ENCODE measurements around the gene NEU4. TPM values are rescaled to one million over a fixed set of nuclear protein-coding genes. Genes with fewer than 3 reads are reported as not detected.
"Not testable (repeated sequence)": the region's sequence is repeated elsewhere in the genome, so short reads cannot be mapped to it uniquely, and the experiment has no call there.

Gene NEU4
- total RNA-seq, 1 donor from 2014 or later, result not detected

DNA sequence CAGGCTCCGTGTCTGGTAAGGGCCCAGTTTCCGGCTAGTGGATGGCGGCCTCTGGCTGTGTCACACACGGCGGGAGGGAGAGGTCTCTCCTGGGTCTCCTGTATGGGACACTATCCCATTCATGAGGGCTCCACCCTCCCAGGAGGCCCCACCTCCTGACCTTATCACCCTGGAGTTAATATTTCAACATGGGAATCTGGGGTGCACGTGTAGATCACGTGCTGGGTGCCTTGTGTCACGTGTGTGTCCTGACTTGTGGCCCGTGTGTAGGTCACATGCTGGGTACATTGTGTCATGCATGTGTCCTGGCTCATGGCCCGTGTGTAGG, 9.9 kb downstream of the NEU4 start:
- no peaks in the 10 kb centered on the region for H3K36me3 ChIP-seq
- TF ChIP-seq, protein P1, sequence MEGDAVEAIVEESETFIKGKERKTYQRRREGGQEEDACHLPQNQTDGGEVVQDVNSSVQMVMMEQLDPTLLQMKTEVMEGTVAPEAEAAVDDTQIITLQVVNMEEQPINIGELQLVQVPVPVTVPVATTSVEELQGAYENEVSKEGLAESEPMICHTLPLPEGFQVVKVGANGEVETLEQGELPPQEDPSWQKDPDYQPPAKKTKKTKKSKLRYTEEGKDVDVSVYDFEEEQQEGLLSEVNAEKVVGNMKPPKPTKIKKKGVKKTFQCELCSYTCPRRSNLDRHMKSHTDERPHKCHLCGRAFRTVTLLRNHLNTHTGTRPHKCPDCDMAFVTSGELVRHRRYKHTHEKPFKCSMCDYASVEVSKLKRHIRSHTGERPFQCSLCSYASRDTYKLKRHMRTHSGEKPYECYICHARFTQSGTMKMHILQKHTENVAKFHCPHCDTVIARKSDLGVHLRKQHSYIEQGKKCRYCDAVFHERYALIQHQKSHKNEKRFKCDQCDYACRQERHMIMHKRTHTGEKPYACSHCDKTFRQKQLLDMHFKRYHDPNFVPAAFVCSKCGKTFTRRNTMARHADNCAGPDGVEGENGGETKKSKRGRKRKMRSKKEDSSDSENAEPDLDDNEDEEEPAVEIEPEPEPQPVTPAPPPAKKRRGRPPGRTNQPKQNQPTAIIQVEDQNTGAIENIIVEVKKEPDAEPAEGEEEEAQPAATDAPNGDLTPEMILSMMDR (IDR thresholded peaks at IDR 0.05; ENCODE audit: borderline replicate concordance), result no peak
- no peak for DNase-seq
- peaks cover 8% of the 10 kb centered on the region for H3K4me1 ChIP-seq
- no peak overlapping the region for H3K4me3 ChIP-seq
- H3K27me3 ChIP-seq (ENCODE audit: low read depth), result peaks cover 8% of the 10 kb centered on the region
- intact Hi-C loops (cut with micrococcal nuclease), result no loop called here
- H3K9me3 ChIP-seq (replicated peaks), result no peaks in the 10 kb centered on the region
- H3K27ac ChIP-seq (replicated peaks), result no peak overlapping the region

DNA sequence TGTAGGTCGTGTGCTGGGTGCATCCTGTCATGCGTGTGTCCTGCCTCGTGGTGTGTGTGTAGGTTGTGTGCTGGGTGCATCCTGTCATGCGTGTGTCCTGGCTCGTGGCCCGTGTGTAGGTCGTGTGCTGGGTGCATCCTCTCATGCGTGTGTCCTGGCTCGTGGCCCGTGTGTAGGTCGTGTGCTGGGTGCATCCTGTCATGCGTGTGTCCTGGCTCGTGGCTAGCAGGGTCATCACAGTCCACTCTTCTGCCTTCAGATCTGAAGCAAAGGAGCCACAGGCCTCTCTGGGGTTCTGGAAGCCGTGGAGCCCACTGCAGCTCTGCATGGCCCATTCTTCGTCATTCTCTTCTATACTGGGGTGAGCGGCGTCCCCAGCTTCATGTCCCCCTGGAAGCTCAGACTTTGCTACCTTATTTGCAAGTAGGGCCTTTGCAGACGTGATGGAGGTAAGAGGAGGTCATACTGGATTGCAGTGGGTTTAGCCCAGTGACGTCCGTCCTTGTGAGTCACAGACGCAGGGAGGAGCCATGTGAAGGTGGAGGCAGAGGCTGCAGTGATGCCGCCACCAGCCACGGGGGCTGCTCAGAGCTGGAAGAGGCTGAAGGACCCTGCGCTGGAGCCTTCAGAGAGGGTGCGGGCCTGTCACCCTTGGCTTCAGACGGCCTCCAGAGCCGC, 11.1 kb downstream of the NEU4 start:
- H3K4me1 ChIP-seq; H3K4me3 ChIP-seq; H3K27ac ChIP-seq (replicated peaks); H3K36me3 ChIP-seq; intact Hi-C loops (cut with micrococcal nuclease); H3K27me3 ChIP-seq (ENCODE audit: low read depth); DNase-seq; H3K9me3 ChIP-seq (replicated peaks): not testable (repeated sequence)

DNA sequence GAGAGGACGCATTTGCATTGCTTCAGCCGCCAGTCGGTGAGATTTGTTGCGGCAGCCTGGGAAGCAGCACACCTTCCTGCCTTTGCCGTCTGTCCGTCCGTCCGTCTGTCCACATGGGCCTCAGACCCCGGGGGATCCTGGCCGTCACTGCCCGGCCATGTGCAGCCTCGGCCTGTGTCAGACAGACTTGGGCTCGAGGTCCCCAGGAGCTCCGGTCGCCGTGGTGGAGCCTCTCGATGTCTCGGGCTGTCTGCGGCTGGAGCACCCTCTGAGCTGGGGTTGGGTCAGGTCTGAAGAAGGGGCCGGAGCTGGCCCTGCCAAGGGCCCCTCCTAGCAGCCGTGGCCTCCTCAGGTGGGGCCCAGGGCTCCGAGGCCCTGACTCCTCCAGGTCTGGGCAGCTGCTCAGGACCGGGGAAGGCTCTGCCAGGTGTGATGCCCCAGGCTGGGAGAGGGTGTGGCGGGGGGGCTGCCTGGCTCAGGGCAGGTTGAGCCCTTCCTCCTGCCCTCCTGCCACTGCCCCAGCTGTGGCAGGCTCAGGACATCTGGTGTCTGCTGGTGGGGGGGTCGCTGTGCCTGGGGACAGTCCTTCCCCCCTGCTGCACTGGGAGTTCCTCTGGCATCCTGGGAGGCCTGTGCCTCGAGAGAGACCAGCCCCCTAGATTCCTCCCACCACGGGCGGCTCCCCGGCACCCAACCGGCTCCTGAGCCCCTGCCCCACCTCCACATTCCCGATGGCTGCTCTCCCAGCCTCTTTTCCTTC, 11.8 kb downstream of the NEU4 start:
- H3K4me1 ChIP-seq, result peaks cover 8% of the 10 kb centered on the region
- peak overlapping the region; percentile 32 for H3K4me3 ChIP-seq
- no peak overlapping the region for H3K27ac ChIP-seq (replicated peaks)
- intact Hi-C loops (cut with micrococcal nuclease), result no loop called here
- no peaks in the 10 kb centered on the region for H3K9me3 ChIP-seq (replicated peaks)
- DNase-seq, result no peak
- H3K36me3 ChIP-seq, result no peaks in the 10 kb centered on the region
- peaks cover 8% of the 10 kb centered on the region for H3K27me3 ChIP-seq (ENCODE audit: low read depth)
- TF ChIP-seq, protein P1 (IDR thresholded peaks at IDR 0.05; ENCODE audit: borderline replicate concordance), result no peak

DNA sequence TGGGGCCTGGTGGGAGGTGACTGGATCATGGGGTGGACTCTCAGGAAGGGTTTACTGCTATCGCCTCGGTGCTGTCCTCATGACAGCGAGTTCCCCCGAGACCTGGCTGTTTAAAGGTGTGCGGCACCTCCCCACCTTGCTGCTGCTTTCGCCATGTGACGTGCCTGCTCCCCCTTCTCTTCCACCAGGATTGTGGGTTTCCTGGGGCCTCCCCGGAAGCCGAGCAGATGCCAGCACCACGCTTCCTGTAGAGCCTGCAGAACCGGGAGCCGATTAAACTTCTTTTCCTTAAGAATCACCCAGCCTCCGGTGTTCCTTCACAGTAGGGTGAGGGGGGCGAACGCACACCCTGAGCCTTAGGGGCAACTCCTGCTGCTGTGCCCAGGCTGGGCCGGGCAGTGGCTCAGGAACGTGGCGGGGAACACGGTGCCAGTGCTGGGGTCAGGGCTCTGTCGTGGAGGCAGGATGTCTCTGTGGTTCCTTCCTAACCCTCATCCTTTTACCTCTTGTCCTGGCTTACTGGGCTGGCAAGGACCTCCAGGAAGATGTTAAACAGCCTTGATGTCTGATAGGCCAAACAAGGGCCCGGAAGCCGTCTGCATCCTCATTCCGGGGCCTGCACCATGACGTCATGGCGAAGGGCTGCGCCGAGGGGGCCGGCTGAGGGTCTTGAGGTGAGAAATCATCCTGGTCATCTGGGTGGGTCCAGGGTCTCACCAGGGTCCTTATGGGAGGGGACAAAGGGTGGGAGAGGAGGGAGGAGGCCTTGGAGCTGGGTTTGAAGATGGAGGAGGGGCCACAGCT, 12.7 kb downstream of the NEU4 start:
- Histone ChIP-seq H3K27ac (replicated peaks) (no peak overlapping the region), H3K36me3 (no peaks in the 10 kb centered on the region), H3K4me3 (peak overlapping the region; percentile 32), H3K9me3 (replicated peaks) (peaks cover 2% of the 10 kb centered on the region), H3K27me3 (ENCODE audit: low read depth) (peaks cover 15% of the 10 kb centered on the region), H3K4me1 (peaks cover 8% of the 10 kb centered on the region)
- TF ChIP-seq, protein P1 (IDR thresholded peaks at IDR 0.05; ENCODE audit: borderline replicate concordance), result no peak
- DNase-seq, result no peak
- intact Hi-C loops (cut with micrococcal nuclease), result no loop called here

DNA sequence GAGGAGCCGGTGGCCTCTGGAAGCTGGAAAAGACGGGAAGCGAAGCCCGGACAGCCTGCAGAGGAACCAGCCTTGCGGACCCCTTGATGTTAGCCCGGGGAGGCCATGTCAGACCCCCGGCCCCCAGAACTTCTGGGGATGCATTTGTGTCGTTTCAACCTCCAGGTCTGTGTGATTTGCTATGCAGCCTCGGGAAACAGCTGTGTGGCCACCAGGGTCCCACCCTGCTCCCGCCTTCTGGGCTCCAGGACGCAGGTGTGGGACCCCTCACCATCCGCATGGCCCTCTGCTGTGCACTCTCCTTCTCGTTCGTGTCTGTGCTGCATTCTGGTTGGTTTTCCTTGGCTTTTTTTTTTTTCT, 13.3 kb downstream of the NEU4 start:
- peaks cover 21% of the 10 kb centered on the region for H3K27me3 ChIP-seq (ENCODE audit: low read depth)
- DNase-seq, result no peak
- no peak overlapping the region for H3K27ac ChIP-seq (replicated peaks)

DNA sequence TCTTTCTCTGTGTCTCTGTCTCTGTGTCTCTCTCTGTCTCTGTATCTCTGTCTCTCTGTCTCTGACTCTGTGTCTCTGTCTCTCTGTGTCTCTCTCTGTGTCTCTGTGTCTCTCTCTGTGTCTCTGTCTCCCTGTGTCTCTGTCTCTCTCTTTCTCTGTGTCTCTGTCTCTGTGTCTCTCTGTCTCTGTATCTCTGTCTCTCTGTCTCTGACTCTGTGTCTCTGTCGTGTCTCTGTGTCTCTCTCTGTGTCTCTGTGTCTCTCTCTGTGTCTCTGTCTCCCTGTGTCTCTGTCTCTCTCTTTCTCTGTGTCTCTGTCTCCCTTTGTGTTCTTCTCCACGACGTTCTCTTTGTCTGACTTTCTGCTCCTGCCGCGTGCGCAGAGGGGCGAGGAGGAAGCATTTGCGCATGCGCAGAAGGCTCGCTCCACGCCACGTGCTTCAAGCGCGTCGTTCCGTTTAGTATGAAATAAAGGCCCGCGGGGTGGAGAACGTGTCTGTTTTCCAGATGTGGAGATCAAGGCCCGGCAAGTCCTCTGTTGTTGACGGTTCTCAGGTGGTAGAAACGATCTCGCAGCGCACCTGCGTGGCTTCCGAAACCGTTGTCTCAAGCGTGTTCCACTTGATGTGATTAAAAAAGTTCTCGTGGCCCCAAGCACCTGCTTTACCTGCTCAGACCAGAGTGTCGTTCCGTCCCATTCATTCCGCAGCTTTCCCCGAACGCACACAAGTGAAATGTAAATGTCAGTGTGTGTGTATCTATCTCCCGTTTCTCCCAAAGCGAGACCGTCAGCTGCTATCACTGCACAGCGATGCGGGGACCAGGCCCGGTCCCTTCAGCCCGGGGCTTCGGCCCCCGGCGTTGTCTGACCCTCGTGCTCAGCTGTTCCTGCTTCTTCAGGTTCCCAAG, 14.8 kb downstream of the NEU4 start:
- Histone ChIP-seq H3K27me3 (ENCODE audit: low read depth) (peaks cover 22% of the 10 kb centered on the region), H3K9me3 (replicated peaks) (peaks cover 17% of the 10 kb centered on the region)
- intact Hi-C loops (cut with micrococcal nuclease); H3K4me1 ChIP-seq; H3K4me3 ChIP-seq; H3K36me3 ChIP-seq; H3K27ac ChIP-seq (replicated peaks); DNase-seq: not testable (repeated sequence)

More for the DNA sequence above, 13.3 kb downstream of the NEU4 start:
- peaks cover 8% of the 10 kb centered on the region for H3K9me3 ChIP-seq (replicated peaks)
- H3K4me3 ChIP-seq, result peak overlapping the region; percentile 32
- no peaks in the 10 kb centered on the region for H3K36me3 ChIP-seq
- intact Hi-C loops (cut with micrococcal nuclease), result no loop called here
- TF ChIP-seq, protein P1 (IDR thresholded peaks at IDR 0.05; ENCODE audit: borderline replicate concordance), result no peak
- peaks cover 3% of the 10 kb centered on the region for H3K4me1 ChIP-seq

Measured in left ventricle myocardium inferior (tissue), 1 donor.